Measurements from ENCODE around the gene ASPA. TPM values are rescaled to one million over a fixed set of nuclear protein-coding genes. Genes with fewer than 3 reads are reported as not detected.

ASPA gene
- total and polyA plus RNA-seq, 10 of the 15 experiments (the other 5 are each of a cell fraction or from before 2014, with no cell fraction given), result 0.04 to 0.30 TPM; not detected in 8

DNA sequence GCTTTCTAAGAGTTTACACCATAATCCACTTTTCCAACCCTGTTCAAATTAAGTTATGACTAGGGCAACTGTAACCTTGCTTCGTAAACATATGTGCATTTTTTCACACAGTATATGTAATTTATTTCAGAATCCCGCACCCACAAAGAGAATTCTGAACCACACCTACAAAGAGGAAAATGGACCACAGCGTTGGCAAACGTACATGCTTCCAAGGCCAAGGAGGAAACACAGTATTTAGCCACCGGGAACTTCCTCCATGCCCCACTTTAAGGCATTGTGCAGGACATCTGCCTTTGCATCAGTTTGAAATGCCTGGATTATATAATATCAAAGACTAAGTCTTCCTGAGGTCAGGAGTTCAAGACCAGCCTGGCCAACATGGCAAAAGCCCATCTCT is 6.3 kb upstream of the ASPA start (continued):
- TF ChIP-seq, protein P1, sequence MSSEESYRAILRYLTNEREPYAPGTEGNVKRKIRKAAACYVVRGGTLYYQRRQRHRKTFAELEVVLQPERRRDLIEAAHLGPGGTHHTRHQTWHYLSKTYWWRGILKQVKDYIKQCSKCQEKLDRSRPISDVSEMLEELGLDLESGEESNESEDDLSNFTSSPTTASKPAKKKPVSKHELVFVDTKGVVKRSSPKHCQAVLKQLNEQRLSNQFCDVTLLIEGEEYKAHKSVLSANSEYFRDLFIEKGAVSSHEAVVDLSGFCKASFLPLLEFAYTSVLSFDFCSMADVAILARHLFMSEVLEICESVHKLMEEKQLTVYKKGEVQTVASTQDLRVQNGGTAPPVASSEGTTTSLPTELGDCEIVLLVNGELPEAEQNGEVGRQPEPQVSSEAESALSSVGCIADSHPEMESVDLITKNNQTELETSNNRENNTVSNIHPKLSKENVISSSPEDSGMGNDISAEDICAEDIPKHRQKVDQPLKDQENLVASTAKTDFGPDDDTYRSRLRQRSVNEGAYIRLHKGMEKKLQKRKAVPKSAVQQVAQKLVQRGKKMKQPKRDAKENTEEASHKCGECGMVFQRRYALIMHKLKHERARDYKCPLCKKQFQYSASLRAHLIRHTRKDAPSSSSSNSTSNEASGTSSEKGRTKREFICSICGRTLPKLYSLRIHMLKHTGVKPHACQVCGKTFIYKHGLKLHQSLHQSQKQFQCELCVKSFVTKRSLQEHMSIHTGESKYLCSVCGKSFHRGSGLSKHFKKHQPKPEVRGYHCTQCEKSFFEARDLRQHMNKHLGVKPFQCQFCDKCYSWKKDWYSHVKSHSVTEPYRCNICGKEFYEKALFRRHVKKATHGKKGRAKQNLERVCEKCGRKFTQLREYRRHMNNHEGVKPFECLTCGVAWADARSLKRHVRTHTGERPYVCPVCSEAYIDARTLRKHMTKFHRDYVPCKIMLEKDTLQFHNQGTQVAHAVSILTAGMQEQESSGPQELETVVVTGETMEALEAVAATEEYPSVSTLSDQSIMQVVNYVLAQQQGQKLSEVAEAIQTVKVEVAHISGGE (CRISPR knock-in tag; IDR thresholded peaks at IDR 0.05), result no peak
- TF ChIP-seq NBN (IDR thresholded peaks at IDR 0.05), result no peak
- TF ChIP-seq, protein P2, sequence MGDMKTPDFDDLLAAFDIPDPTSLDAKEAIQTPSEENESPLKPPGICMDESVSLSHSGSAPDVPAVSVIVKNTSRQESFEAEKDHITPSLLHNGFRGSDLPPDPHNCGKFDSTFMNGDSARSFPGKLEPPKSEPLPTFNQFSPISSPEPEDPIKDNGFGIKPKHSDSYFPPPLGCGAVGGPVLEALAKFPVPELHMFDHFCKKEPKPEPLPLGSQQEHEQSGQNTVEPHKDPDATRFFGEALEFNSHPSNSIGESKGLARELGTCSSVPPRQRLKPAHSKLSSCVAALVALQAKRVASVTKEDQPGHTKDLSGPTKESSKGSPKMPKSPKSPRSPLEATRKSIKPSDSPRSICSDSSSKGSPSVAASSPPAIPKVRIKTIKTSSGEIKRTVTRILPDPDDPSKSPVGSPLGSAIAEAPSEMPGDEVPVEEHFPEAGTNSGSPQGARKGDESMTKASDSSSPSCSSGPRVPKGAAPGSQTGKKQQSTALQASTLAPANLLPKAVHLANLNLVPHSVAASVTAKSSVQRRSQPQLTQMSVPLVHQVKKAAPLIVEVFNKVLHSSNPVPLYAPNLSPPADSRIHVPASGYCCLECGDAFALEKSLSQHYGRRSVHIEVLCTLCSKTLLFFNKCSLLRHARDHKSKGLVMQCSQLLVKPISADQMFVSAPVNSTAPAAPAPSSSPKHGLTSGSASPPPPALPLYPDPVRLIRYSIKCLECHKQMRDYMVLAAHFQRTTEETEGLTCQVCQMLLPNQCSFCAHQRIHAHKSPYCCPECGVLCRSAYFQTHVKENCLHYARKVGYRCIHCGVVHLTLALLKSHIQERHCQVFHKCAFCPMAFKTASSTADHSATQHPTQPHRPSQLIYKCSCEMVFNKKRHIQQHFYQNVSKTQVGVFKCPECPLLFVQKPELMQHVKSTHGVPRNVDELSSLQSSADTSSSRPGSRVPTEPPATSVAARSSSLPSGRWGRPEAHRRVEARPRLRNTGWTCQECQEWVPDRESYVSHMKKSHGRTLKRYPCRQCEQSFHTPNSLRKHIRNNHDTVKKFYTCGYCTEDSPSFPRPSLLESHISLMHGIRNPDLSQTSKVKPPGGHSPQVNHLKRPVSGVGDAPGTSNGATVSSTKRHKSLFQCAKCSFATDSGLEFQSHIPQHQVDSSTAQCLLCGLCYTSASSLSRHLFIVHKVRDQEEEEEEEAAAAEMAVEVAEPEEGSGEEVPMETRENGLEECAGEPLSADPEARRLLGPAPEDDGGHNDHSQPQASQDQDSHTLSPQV (IDR thresholded peaks at IDR 0.05), result no peak

- no peaks in the 10 kb centered on the region for H3K4me1 ChIP-seq (ENCODE audit: control insufficient read depth, insufficient read depth, low read length)
- no peak for TF ChIP-seq BCL3 (IDR thresholded peaks at IDR 0.05; ENCODE audit: borderline replicate concordance, insufficient read depth, low read depth, low read length, poor library complexity, severe bottlenecking)
- TF ChIP-seq ATF2 (IDR thresholded peaks at IDR 0.05; ENCODE audit: low read length), result no peak
- TF ChIP-seq ZNF24 (IDR thresholded peaks at IDR 0.05), result no peak
- TF ChIP-seq ZNF207 (IDR thresholded peaks at IDR 0.05; ENCODE audit: borderline replicate concordance), result no peak
- no peak for TF ChIP-seq POLR2A (IDR thresholded peaks at IDR 0.05; ENCODE audit: low read depth, low read length)
- TF ChIP-seq MYC (IDR thresholded peaks at IDR 0.05; ENCODE audit: insufficient read depth, insufficient read length, insufficient replicate concordance, low read length, severe bottlenecking), result no peak
- no peaks in the 10 kb centered on the region for H3K9me3 ChIP-seq (replicated peaks; ENCODE audit: control insufficient read depth, insufficient read depth, low read length)
- DNase-seq (ENCODE audit: low read depth, low spot score), result no peak
- intact Hi-C loops (cut with micrococcal nuclease; ENCODE audit: unreplicated experiment) (no loop called here), in situ Hi-C loops (cut with MboI) (no loop called here)
- no peaks in the 10 kb centered on the region for H3K27me3 ChIP-seq (replicated peaks in 1 of 2; ENCODE audit: control insufficient read depth in 2 of 2, insufficient read depth in 2 of 2, low read length in 1 of 2)
- WGBS (ENCODE audit: insufficient coverage, insufficient replicate concordance, low lambda C conversion rate, missing lambda C conversion rate), result 83% methylated on average over 38 of the region's 38 CpGs
- SMC1A ChIA-PET (ENCODE audit: uncharacterized antibody, unreplicated experiment), result no interaction called here
- H4K20me1 ChIP-seq (ENCODE audit: control insufficient read depth, insufficient read depth), result no peaks in the 10 kb centered on the region
- no peak within 1 kb of the TSS for H2AFZ ChIP-seq (ENCODE audit: control insufficient read depth, low read depth, low read length)
- no peak within 1 kb of the TSS for H3K4me2 ChIP-seq (ENCODE audit: control insufficient read depth, insufficient read depth)
- H3K36me3 ChIP-seq (ENCODE audit: control insufficient read depth in 2 of 2, insufficient read depth in 2 of 2, low read length in 1 of 2), result no peaks in the 10 kb centered on the region
- POLR2A ChIA-PET, result no interaction called here
- FAIRE-seq, result no peak
- no peak within 1 kb of the TSS for H3K4me3 ChIP-seq
- CTCF ChIA-PET, result no interaction called here
- no peak for ATAC-seq
- no TSS peak for BruUV-seq (replicated peaks)
- H3K27ac ChIP-seq (ENCODE audit: control insufficient read depth, insufficient read depth), result no peak within 1 kb of the TSS
- H3K9ac ChIP-seq (ENCODE audit: control insufficient read depth, insufficient read depth, low read length), result no peak within 1 kb of the TSS
- RAD21 ChIA-PET (ENCODE audit: unreplicated experiment), result no interaction called here
- no peaks in the 10 kb centered on the region for H3K79me2 ChIP-seq (ENCODE audit: control insufficient read depth, insufficient read depth, low read length)
Observed at GRCh38 chr17:3471599-3471998, 4.2 kb upstream of the ASPA start, which contains the start of gene SPATA22. Gene SPATA22, minus strand, starts transcription at chr17:3471819. Its CDS starts 2,494 bp downstream, at chr17:3469325.

Measured in GM12878 (cell line).